ENCODE data around the gene NPAS4. TPM values are rescaled to one million over a fixed set of nuclear protein-coding genes. Genes with fewer than 3 reads are reported as not detected.

Gene NPAS4
- polyA plus RNA-seq, 1 of the 3 experiments (the other 2 are of a cell fraction), result 0.03 TPM

GRCh38 chr11:66417000-66417399 lies 3.8 kb upstream of the NPAS4 start:
- Histone ChIP-seq H3K4me2 (no peak overlapping the region), H3K27ac (ENCODE audit: low read depth in 2 of 2, low read length in 1 of 2) (no peak overlapping the region), H2AFZ (ENCODE audit: low read depth) (no peak overlapping the region), H3K27me3 (ENCODE audit: insufficient read depth) (peaks cover 33% of the 10 kb centered on the region), H4K20me1 (ENCODE audit: insufficient read depth) (peaks cover 29% of the 10 kb centered on the region), H3K9ac (no peak overlapping the region), H3K79me2 (ENCODE audit: insufficient read depth) (no peaks in the 10 kb centered on the region), H3K9me3 (no peaks in the 10 kb centered on the region), H3K4me1 (ENCODE audit: control insufficient read depth in 1 of 2, insufficient read depth in 2 of 2, low read depth in 1 of 2, low read length in 1 of 2) (peaks cover 4 to 14% of the 10 kb centered on the region in 2 experiments; a peak in 2 of 4 replicates), H3F3A (replicated peaks; ENCODE audit: insufficient read depth) (peaks cover 16% of the 10 kb centered on the region), H3K36me3 (replicated peaks in 1 of 2; ENCODE audit: control insufficient read depth in 1 of 2, insufficient read depth in 2 of 2, low read length in 1 of 2) (no peaks in the 10 kb centered on the region), H3K9me2 (no peaks in the 10 kb centered on the region), H3K4me3 (ENCODE audit: low read depth in 2 of 2, low read length in 1 of 2) (no peak overlapping the region)
- no peak for DNase-seq
- TF ChIP-seq TEAD4 (IDR thresholded peaks at IDR 0.05; ENCODE audit: borderline replicate concordance, insufficient read depth), result no peak
- no peak for TF ChIP-seq RFX5 (IDR thresholded peaks at IDR 0.05; ENCODE audit: low read length)
- TF ChIP-seq EP300 (IDR thresholded peaks at IDR 0.05; ENCODE audit: borderline replicate concordance in 1 of 2, low read depth in 1 of 2, low read length in 1 of 2), result no peak
- ChIA-PET CTCF (interaction anchor here (0.8 to 22.6 kb wide), 9 partner anchors 3 to 261 kb away, joined by 3 to 617 read pairs (median 10); partner anchors contain the start of genes MRPL11, NPAS4 and RBM4B), POLR2A (interaction anchor here (1.0 kb wide), 1 partner anchor 22 kb away, joined by 3 read pairs; the partner anchor contains the start of gene MRPL11)
- 65% methylated on average over 11 of the region's 11 CpGs for WGBS (ENCODE audit: low lambda C conversion rate)

GRCh38 chr11:66418168-66418985 lies 2.5 kb upstream of the NPAS4 start:
- Histone ChIP-seq H3K4me1 (ENCODE audit: control insufficient read depth in 1 of 2, insufficient read depth in 2 of 2, low read depth in 1 of 2, low read length in 1 of 2) (peaks cover 4 to 14% of the 10 kb centered on the region in 2 experiments; a peak in 2 of 4 replicates), H3F3A (replicated peaks; ENCODE audit: insufficient read depth) (peaks cover 21% of the 10 kb centered on the region), H3K27me3 (ENCODE audit: insufficient read depth) (peaks cover 33% of the 10 kb centered on the region), H3K9ac (no peak overlapping the region), H3K4me2 (peak overlapping the region; percentile 63; the same call in 1 of the 2 replicates), H3K27ac (ENCODE audit: low read depth in 2 of 2, low read length in 1 of 2) (peak overlapping the region in 1 of 2 experiments; percentile 53; a peak in 1 of 4 replicates), H3K9me3 (no peaks in the 10 kb centered on the region), H3K79me2 (ENCODE audit: insufficient read depth) (no peaks in the 10 kb centered on the region), H3K9me2 (no peaks in the 10 kb centered on the region), H3K4me3 (ENCODE audit: low read depth in 2 of 2, low read length in 1 of 2) (no peak overlapping the region), H3K36me3 (replicated peaks in 1 of 2; ENCODE audit: control insufficient read depth in 1 of 2, insufficient read depth in 2 of 2, low read length in 1 of 2) (no peaks in the 10 kb centered on the region), H2AFZ (ENCODE audit: low read depth) (no peak overlapping the region), H4K20me1 (ENCODE audit: insufficient read depth) (peaks cover 32% of the 10 kb centered on the region)
- CTCF ChIA-PET, result interaction anchor here (0.8 to 22.6 kb wide), 18 partner anchors 4 to 416 kb away, joined by 3 to 617 read pairs (median 5); partner anchors contain the start of genes CTSF, MRPL11, NPAS4 and RBM4B
- WGBS (ENCODE audit: low lambda C conversion rate), result 48% methylated on average over 15 of the region's 16 CpGs
- POLR2A ChIA-PET, result interaction anchor here (0.5 kb wide), 1 partner anchor 294 kb away, joined by 4 read pairs; no protein-coding TSS in a partner anchor
- DNase-seq, result peak; percentile 85
- TF ChIP-seq USF1 (IDR thresholded peaks at IDR 0.05; ENCODE audit: borderline replicate concordance, low read depth) (no peak), MEF2A (IDR thresholded peaks at IDR 0.05; ENCODE audit: borderline replicate concordance, low read depth) (peak; percentile 100), YY1 (IDR thresholded peaks at IDR 0.05; ENCODE audit: low read depth) (no peak), EP300 (IDR thresholded peaks at IDR 0.05; ENCODE audit: borderline replicate concordance in 1 of 2, low read depth in 1 of 2, low read length in 1 of 2) (peak in 1 of 2 experiments; percentile 36; a peak in 1 of 4 replicates), FOXJ3 (CRISPR knock-in tag; IDR thresholded peaks at IDR 0.05) (no peak), CTCF (IDR thresholded peaks at IDR 0.05) (peak; percentile 62), IRF3 (IDR thresholded peaks at IDR 0.05; ENCODE audit: low read depth, low read length) (no peak), FOXM1 (IDR thresholded peaks at IDR 0.05; ENCODE audit: low read depth) (no peak), RAD21 (IDR thresholded peaks at IDR 0.05; ENCODE audit: low read length) (peak; percentile 51), NRF1 (IDR thresholded peaks at IDR 0.05; ENCODE audit: low read depth, low read length) (no peak), TCF12 (IDR thresholded peaks at IDR 0.05) (peak; percentile 64), GATA2 (CRISPR knock-in tag; IDR thresholded peaks at IDR 0.05) (no peak), EZH2phosphoT487 (IDR thresholded peaks at IDR 0.05; ENCODE audit: borderline replicate concordance, low read depth) (no peak), JUND (IDR thresholded peaks at IDR 0.05) (peak; percentile 99), ELF1 (IDR thresholded peaks at IDR 0.05) (no peak)
- TF ChIP-seq, protein P1, sequence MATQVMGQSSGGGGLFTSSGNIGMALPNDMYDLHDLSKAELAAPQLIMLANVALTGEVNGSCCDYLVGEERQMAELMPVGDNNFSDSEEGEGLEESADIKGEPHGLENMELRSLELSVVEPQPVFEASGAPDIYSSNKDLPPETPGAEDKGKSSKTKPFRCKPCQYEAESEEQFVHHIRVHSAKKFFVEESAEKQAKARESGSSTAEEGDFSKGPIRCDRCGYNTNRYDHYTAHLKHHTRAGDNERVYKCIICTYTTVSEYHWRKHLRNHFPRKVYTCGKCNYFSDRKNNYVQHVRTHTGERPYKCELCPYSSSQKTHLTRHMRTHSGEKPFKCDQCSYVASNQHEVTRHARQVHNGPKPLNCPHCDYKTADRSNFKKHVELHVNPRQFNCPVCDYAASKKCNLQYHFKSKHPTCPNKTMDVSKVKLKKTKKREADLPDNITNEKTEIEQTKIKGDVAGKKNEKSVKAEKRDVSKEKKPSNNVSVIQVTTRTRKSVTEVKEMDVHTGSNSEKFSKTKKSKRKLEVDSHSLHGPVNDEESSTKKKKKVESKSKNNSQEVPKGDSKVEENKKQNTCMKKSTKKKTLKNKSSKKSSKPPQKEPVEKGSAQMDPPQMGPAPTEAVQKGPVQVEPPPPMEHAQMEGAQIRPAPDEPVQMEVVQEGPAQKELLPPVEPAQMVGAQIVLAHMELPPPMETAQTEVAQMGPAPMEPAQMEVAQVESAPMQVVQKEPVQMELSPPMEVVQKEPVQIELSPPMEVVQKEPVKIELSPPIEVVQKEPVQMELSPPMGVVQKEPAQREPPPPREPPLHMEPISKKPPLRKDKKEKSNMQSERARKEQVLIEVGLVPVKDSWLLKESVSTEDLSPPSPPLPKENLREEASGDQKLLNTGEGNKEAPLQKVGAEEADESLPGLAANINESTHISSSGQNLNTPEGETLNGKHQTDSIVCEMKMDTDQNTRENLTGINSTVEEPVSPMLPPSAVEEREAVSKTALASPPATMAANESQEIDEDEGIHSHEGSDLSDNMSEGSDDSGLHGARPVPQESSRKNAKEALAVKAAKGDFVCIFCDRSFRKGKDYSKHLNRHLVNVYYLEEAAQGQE (IDR thresholded peaks at IDR 0.05; ENCODE audit: low read depth, low read length), result peak; percentile 98

Data from SK-N-SH (cell line).